ENCODE results near the gene KCNJ9. TPM values are rescaled to one million over a fixed set of nuclear protein-coding genes. Genes with fewer than 3 reads are reported as not detected.

Gene KCNJ9
- total and polyA plus RNA-seq, 2 of the 13 experiments (the other 11 are each of a cell fraction or from before 2014, with no cell fraction given), result not detected

DNA sequence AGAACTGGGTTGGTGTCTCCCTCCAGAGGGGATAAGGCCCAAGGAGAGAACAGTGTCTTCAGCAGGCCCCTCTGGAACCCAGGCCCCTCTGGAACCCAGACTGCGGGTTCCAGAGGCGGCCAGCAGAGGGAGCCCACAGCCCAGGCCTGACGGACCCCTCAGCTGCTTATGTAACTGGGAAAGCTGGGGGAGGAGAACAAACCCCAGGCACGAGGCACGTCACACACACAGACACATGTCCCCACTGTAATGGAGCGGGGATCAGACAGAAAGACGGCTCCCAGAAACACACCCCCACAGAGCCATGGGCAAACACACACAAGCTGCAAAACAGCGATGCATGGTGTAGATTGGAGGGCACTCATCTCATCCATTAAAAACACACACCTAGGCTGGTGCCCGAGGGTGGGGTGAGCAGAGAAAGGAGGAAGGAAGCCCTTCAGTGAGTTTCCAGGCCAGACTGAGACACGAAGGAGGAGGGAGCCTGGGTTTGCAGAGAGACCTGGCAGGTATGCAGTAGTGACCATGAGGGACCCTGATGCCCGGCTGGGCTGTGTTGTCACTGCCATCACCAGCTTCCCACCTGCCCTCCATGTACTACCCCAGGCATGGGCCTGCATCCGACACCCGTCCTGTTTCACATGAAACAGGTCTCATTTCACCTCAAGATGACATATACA, 19.8 kb downstream of the KCNJ9 start (continued):
- TF ChIP-seq, protein P1, sequence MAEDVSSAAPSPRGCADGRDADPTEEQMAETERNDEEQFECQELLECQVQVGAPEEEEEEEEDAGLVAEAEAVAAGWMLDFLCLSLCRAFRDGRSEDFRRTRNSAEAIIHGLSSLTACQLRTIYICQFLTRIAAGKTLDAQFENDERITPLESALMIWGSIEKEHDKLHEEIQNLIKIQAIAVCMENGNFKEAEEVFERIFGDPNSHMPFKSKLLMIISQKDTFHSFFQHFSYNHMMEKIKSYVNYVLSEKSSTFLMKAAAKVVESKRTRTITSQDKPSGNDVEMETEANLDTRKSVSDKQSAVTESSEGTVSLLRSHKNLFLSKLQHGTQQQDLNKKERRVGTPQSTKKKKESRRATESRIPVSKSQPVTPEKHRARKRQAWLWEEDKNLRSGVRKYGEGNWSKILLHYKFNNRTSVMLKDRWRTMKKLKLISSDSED (CRISPR knock-in tag; IDR thresholded peaks at IDR 0.05), result no peak
- TF ChIP-seq REXO4 (CRISPR knock-in tag; IDR thresholded peaks at IDR 0.05; ENCODE audit: borderline replicate concordance) (no peak), TBP (CRISPR knock-in tag; IDR thresholded peaks at IDR 0.05) (no peak), GFI1 (CRISPR knock-in tag; IDR thresholded peaks at IDR 0.05; ENCODE audit: borderline replicate concordance) (no peak), ETV5 (CRISPR knock-in tag; IDR thresholded peaks at IDR 0.05; ENCODE audit: borderline replicate concordance) (no peak)
- TF ChIP-seq, protein P2, sequence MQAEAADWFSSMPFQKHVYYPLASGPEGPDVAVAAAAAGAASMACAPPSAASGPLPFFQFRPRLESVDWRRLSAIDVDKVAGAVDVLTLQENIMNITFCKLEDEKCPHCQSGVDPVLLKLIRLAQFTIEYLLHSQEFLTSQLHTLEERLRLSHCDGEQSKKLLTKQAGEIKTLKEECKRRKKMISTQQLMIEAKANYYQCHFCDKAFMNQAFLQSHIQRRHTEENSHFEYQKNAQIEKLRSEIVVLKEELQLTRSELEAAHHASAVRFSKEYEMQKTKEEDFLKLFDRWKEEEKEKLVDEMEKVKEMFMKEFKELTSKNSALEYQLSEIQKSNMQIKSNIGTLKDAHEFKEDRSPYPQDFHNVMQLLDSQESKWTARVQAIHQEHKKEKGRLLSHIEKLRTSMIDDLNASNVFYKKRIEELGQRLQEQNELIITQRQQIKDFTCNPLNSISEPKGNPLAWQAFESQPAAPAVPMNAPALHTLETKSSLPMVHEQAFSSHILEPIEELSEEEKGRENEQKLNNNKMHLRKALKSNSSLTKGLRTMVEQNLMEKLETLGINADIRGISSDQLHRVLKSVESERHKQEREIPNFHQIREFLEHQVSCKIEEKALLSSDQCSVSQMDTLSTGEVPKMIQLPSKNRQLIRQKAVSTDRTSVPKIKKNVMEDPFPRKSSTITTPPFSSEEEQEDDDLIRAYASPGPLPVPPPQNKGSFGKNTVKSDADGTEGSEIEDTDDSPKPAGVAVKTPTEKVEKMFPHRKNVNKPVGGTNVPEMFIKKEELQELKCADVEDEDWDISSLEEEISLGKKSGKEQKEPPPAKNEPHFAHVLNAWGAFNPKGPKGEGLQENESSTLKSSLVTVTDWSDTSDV (CRISPR knock-in tag; IDR thresholded peaks at IDR 0.05), result no peak
